Measurements from ENCODE around the gene PPM1G. TPM values are rescaled to one million over a fixed set of nuclear protein-coding genes. Genes with fewer than 3 reads are reported as not detected.
A peak's percentile ranks its signal among the peaks of the same experiment; 100 is the strongest.

Gene PPM1G
- total RNA-seq, 1 donor from 2014 or later: 157 TPM

DNA sequence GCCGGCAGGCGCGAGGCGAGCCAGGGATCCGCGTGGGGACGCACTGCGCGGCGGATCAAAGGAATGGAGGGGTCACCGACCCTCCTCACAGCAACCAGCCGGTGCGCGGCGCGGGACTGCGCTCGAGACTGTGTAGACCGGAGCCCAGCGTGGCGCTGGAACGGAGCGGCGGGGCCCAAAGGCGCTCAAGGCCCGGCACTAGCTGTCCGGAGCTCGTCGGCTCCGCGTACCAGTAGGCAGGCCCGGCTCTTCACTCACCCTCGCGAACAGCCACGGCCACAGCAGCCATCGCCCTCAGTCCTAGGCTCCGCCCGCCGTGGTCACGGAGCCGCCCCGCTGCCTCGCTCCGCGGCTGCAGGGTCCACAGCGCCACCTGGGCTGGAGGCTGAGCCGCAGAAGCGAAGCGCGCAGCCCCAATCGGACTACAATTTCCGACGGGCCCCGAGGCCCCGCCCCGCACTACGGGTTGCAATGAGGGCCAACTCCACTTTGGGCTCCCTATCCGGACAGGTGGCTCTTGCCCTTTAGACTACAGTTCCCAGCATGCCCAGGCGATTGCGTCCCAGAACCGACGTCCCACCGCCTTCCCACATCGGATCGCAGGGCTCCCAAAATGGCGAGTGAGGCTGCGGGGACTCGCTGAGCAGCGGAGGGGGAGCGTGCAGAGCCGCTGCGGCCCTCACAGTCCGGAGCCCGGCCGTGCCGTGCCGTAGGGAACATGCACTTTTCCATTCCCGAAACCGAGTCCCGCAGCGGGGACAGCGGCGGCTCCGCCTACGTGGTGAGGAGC lies 39.2 kb downstream of the PPM1G start, which contains the start of the genes EIF2B4 and SNX17:
TSS of gene EIF2B4 (minus strand) at position 313 of the 790 bp plus-strand sequence. CDS start at position 289, 24 bp downstream.
TSS of gene SNX17 (plus strand) at position 591 of the 790 bp plus-strand sequence. CDS start at position 719, 128 bp downstream.
- Mint-ChIP-seq H3K27me3 (ENCODE audit: low read depth) (peaks cover 9% of the 10 kb centered on the region), H3K27ac (ENCODE audit: unreplicated experiment) (peak within 1 kb of the TSS; percentile 99), H3K4me1 (peaks cover 36% of the 10 kb centered on the region), H3K36me3 (ENCODE audit: low read depth) (peaks cover 26% of the 10 kb centered on the region), H3K9me3 (no peaks in the 10 kb centered on the region), H3K4me3 (peak within 1 kb of the TSS; percentile 98)
- TF ChIP-seq, protein P1, sequence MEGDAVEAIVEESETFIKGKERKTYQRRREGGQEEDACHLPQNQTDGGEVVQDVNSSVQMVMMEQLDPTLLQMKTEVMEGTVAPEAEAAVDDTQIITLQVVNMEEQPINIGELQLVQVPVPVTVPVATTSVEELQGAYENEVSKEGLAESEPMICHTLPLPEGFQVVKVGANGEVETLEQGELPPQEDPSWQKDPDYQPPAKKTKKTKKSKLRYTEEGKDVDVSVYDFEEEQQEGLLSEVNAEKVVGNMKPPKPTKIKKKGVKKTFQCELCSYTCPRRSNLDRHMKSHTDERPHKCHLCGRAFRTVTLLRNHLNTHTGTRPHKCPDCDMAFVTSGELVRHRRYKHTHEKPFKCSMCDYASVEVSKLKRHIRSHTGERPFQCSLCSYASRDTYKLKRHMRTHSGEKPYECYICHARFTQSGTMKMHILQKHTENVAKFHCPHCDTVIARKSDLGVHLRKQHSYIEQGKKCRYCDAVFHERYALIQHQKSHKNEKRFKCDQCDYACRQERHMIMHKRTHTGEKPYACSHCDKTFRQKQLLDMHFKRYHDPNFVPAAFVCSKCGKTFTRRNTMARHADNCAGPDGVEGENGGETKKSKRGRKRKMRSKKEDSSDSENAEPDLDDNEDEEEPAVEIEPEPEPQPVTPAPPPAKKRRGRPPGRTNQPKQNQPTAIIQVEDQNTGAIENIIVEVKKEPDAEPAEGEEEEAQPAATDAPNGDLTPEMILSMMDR (conservative IDR thresholded peaks at IDR 0.05): peak; percentile 73
- peak; percentile 98 for DNase-seq (ENCODE audit: low read depth, low spot score)

DNA sequence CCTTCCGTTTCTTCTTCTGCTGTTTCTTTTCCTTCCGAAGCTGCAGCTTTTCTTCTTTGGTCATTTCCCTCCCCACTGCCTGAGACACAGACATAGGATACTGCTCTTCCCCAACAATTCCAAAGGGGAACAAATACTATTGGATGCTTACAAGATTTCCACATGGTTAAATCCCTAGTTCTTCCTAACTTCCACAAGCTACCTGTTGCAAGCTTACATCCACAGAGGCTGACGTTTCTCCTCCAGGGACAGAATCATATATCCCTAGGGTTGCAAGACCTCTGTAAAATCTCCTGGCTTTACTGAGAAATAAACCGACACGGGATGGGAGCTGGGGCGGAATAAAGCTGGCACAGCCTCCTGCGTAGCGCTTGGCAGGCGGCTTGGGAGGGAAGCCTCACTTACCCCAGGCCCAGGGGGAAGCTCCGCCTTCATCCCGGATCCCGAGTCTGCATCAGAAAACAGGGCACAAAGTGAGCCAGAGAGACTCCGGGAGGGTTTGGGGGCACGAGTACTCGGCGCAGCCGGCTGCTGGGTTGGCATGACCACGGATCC lies 39.8 kb downstream of the PPM1G start:
- no peak for DNase-seq (ENCODE audit: low read depth, low spot score)
- Mint-ChIP-seq H3K4me3 (peak overlapping the region; percentile 98), H3K9me3 (no peaks in the 10 kb centered on the region), H3K4me1 (peaks cover 36% of the 10 kb centered on the region), H3K27me3 (ENCODE audit: low read depth) (peaks cover 6% of the 10 kb centered on the region), H3K36me3 (ENCODE audit: low read depth) (peaks cover 25% of the 10 kb centered on the region), H3K27ac (ENCODE audit: unreplicated experiment) (peak overlapping the region; percentile 96)
- TF ChIP-seq, protein P1 (conservative IDR thresholded peaks at IDR 0.05): no peak

- H3K27me3 Mint-ChIP-seq (ENCODE audit: low read depth): no peaks in the 10 kb centered on the region
- no peak for DNase-seq (ENCODE audit: low read depth, low spot score)
- H3K9me3 Mint-ChIP-seq: no peaks in the 10 kb centered on the region
- H3K27ac Mint-ChIP-seq (ENCODE audit: unreplicated experiment): no peak overlapping the region
- TF ChIP-seq, protein P1 (conservative IDR thresholded peaks at IDR 0.05): no peak
- peaks cover 18% of the 10 kb centered on the region for H3K36me3 Mint-ChIP-seq (ENCODE audit: low read depth)
- no peak overlapping the region for H3K4me3 Mint-ChIP-seq
- peaks cover 5% of the 10 kb centered on the region for H3K4me1 Mint-ChIP-seq
Measured at GRCh38 chr2:27363933-27364332, 45.5 kb downstream of the PPM1G start.

DNA sequence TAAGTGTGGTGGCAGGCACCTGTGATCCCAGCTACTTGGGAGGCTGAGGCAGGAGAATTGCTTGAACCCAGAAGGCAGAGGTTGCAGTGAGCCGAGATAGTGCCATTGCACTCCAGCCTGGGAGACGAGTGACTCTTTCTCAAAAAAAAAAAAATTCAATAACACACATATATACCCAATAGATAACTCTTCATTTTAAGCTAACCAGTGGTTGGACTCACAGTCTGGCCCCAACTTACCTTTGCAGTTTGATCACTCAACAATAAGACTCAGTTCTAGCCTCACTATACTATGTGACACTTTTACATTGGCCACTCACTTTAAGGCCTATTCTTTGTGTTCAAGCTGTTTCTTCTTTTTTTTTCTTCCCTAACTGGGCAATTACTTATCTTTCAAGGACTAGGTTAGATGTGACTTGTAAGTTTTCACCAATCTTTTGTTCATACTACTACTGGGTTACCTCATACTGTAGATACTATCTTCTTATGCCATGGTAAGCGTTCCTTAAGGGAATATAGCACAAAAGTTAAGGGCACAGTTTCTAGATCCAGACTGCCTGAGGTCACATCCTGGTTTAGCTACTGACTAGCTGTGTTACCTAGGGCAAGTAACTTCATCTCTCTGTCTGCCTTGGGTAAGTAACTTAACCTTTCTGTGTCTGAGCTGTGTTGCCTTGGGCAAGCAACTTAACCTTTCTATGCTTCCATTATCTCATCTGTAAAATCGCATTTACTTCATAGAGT lies 46.5 kb downstream of the PPM1G start:
- Mint-ChIP-seq H3K36me3 (ENCODE audit: low read depth) (peaks cover 25% of the 10 kb centered on the region), H3K9me3 (no peaks in the 10 kb centered on the region), H3K27me3 (ENCODE audit: low read depth) (no peaks in the 10 kb centered on the region), H3K4me1 (peaks cover 8% of the 10 kb centered on the region), H3K4me3 (peak overlapping the region; percentile 29), H3K27ac (ENCODE audit: unreplicated experiment) (no peak overlapping the region)
- TF ChIP-seq, protein P1 (conservative IDR thresholded peaks at IDR 0.05): no peak
- no peak for DNase-seq (ENCODE audit: low read depth, low spot score)

DNA sequence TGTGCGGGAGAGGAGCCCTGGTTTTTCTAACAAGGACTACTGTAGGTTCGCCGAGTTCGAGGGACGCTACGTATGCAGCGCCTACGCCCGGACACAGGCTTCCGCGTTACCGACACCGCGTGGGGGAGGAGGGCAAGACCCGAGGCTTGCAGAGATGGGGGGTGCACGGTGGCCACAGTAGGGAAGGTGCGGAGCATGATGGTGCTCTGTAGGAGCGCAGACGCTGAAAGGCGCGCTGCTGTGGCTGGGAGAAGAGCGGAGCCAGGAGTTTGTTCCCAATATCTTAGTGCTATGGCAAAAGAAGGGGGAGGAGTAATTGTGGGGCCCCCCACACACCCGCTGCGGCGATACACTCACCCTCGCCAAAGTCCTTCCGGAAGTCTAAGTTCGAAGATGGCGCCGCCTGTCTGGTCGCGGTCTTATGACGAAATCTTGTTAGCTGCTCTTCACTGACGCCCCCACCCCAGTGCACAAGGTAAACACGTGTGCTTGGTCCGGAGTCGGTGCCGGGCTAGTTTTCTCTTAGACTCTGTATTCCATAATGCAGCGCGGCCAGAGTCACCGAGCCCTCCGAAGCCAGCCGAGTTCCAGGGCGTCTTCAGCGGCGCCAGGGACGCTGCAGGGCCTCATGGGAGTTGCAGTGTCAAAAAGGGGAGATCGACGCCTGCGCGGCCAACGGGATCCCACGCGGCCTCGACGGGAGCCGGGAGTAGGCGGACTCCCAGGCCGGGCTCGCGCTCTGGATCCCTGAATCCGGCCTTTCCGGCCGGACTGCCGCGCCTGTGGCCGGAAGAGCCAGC lies 52.8 kb downstream of the PPM1G start, which contains the start of gene GTF3C2:
TSS of gene GTF3C2 (minus strand) at position 383 of the 800 bp plus-strand sequence. CDS start 13,210 bp downstream, outside the sequence.
- Mint-ChIP-seq H3K36me3 (ENCODE audit: low read depth) (peaks cover 11% of the 10 kb centered on the region), H3K27me3 (ENCODE audit: low read depth) (no peaks in the 10 kb centered on the region), H3K9me3 (peaks cover 2% of the 10 kb centered on the region), H3K4me3 (peak within 1 kb of the TSS; percentile 98), H3K4me1 (peaks cover 49% of the 10 kb centered on the region), H3K27ac (ENCODE audit: unreplicated experiment) (peak within 1 kb of the TSS; percentile 99)
- DNase-seq (ENCODE audit: low read depth, low spot score): peak; percentile 90
- TF ChIP-seq, protein P1 (conservative IDR thresholded peaks at IDR 0.05): no peak
